GM21390 (cell line): ENCODE results near the gene MYO5A.
A peak's percentile ranks its signal among the peaks of the same experiment; 100 is the strongest.

Source experiments
- ATAC-seq: cut with Tn5 transposase; IDR thresholded peaks from one replicate; pipeline ENCODE4 v1.9.1; 2021; ENCODE audit not compliant: unreplicated experiment

MYO5A gene

DNA sequence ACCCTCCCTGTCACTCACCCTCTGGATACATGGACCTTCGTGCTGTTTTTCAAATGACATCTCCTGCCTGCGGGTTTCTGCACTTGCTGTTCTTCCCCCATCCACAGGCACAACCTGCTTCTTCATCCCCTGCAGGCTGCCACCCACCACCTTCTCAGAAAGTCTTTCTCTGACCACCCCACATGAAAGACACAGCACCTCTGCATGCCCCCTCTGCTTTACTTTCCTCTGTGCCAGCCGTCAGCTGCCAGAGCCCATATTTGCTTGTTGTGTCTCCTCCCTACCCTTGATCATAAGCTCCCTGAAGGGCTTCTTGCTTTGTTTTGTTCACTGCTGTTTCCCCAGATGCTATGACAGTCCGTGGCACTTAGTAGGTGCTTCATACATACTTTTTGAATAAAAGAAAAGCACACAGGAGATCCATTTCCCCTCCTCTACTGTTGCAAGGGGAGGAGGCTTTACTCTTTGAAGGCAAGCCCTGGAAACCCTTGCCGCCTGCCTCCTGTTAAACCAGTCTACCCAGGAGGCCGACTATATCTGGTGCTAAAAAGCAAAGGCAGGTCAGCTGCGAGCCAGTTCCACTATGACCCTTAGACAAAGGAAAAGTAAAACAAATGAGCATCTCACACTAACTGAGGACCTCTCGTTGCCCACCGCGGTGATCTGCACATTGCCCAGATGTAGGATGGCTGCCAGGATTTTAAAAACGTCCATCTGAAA is 265.0 kb downstream of the MYO5A start:
- ATAC-seq, result no peak

DNA sequence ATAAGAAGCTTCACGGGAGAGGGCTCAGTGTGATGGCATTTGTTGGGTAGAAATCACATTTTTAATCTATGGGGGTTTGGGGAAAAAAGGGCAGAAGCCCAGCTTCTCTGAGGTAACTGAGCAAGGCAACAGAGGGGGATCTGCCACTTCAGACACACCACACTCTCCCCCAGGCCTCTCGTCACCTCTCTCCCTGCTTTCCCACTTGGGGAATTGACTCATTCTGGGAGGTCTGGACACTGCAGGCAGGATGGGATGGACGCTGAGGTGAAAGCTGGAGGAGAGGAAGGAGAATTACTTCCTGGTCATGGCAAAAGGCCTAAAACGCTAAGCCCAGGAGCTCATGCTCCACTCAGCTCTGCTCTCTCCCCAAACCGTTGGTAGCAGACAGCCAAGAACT is 266.3 kb downstream of the MYO5A start:
- ATAC-seq, result no peak

DNA sequence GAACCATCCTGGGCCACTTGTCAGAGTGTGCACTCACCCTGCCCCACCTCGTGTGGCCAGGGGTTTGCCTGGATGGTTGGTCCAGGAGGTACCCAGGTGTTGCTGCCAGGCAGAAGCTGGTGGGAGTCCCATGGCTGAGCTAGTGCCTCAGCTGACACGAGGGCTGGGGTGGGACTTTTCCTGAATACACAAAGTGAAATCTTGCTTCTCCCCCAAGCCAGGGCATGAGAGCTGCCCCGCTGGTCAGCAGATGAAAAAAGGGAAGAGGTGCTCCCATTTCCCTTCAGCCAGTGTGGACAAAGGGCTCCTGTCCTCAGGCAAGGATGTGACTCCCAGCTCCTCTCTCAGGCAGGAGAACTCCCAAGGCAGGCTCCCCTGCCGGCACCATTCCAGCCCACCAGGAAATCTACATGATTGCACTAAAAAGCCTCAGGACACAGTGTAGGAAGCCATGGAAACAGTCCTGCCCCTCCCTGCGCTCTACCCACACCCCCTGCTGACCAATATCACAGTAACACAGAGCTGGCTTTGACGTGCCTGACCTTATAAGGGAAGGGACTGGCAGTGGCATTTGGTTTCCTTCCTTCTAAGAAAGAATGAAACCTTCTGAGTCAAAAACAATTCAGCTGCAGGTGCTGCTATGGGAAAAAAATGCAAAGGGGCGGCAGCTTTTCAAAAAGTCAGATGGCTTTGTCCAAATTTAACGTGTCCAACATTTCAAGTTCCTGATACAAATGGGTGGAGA is 267.0 kb downstream of the MYO5A start:
- ATAC-seq, result peak; percentile 98

DNA sequence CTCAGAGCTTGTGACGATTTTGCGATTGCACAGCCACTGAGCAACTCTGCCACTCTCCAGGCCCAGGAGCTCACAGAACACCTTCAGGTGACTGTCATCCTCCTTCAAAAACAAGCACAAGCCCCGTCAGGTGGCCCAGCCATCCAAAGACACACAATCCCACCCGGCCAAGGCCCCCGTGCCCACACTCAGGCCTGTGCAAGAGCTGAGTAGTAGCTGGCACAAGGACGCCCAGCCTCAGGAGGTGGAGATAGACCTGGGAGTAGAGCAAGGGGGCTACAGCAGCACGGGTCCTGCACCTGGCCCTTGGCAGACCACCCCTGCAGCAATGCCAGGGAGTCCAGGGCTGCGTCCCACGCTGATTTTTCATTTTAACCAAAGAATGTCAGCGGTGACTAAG is 267.7 kb downstream of the MYO5A start:
- ATAC-seq, result no peak

DNA sequence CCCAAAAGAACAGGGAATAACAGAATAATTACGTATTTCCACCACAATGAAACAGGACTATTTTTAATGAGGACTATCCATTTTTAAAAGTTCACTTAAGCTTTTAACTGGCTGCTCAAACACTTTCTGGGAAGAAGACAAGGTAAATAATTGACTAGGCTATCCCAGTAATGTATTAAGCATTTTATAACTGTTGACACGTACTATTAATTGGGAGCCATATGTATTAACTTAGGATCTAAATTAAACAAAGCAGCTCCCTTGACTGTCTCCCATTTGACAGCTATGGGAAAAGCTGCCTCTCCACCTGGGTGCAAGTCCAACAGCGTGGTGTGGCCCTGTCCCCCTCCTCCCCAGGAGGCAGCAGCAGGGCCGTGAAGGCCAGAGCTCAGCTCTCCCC is 269.2 kb downstream of the MYO5A start:
- no peak for ATAC-seq

DNA sequence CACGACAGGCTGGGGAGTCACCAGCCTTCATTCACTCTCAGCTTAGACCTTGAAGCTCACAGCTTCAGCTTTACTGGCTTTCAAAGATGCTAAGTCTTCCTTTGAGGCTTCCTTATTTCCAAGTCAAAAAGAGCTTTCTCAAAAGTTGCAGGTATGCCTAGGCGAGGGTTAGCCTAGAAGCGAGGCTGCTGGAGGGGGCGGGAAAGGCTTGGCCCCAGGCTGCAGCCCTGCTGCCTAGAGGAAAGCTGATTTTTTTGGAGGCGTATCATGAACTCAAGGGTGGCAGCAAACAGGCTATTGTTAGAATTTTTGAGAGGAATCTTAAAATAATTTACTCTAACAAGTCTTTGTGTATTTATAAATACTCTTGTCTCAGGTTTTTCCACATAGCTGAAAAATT is 270.2 kb downstream of the MYO5A start:
- ATAC-seq, result no peak

DNA sequence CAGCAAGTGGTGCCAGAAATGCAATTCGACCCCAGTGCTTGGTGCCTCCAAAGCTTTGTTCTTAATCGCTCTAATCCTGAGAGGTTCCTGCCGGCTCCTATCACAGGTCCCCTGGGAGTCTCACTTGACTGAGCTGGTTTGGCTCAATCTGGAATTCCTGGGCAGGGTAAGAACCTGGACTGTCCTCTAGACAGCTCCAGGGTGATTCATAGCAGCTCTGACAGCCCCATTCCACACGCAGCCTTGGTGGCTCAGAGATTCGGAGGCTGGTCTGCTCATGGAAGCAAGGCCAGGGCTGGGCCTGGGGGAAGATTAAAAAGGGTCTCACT is 271.0 kb downstream of the MYO5A start:
- no peak for ATAC-seq
